ENCODE results near the gene SPRYD3. TPM values are rescaled to one million over a fixed set of nuclear protein-coding genes. Genes with fewer than 3 reads are reported as not detected.

The SPRYD3 gene
- total and polyA plus RNA-seq, 2 of the 4 experiments (the other 2 are of a cell fraction) = 25.6 to 27.8 TPM

DNA sequence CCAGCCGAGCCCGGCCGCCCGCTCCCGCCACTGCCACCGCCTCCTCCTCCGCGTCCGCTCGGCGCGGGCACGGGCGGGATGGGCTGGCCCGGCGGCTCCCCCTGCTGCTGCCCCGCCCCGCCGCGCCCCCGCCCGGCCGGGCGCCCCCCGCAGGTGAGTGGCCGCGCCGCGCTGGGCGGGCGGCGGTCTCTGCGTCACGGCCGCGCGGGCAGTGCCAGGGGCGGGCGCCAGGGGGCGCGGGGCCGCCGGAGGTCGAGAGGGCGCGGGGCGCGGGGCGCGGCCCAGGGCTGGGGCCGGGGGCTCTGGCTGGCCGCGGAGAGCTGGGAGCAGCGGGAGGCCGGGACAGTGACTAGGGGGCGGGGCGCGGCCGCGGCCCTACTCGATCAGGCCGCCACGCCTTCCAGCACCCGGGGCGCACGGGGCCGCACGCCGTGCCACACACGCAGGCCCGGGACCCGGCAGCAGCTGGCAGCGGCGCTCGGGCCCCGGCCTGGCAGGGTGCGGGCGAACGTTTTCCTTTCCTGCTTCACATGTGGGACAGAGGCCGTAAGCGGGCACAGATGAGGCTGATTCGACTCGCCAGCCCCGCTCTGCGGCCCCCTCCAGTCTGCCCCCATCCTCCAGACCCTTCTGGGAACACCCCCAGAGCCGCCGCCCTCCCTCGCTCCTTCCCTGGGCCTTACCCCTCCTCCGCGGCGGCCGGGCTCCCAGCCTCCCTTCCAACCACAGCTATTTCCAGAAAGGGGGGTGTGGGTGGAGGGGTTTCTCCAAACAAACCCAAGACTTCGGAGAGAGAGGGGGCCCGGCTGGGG is 31.8 kb downstream of the SPRYD3 start:
- BruUV-seq (replicated peaks) = no TSS peak
- H2AFZ ChIP-seq (replicated peaks; ENCODE audit: low read length, poor library complexity) = peak overlapping the region; percentile 90
- H3K9me3 ChIP-seq (ENCODE audit: control insufficient read depth, insufficient read depth, low read length) = no peaks in the 10 kb centered on the region
- ATAC-seq (ENCODE audit: low read depth) (peak; percentile 41), DNase-seq (peak; percentile 69)
- TF ChIP-seq RAD21 (IDR thresholded peaks at IDR 0.05; ENCODE audit: low read length) (no peak), BHLHE40 (IDR thresholded peaks at IDR 0.05; ENCODE audit: low read depth, low read length) (peak; percentile 70; the same call in 1 of the 2 replicates), MAFK (IDR thresholded peaks at IDR 0.05; ENCODE audit: low read depth, low read length) (no peak), MAZ (IDR thresholded peaks at IDR 0.05; ENCODE audit: borderline replicate concordance, low read depth, low read length) (peak; percentile 90; the same call in 1 of the 2 replicates), MXI1 (IDR thresholded peaks at IDR 0.05; ENCODE audit: borderline replicate concordance, low read depth, low read length) (peak; percentile 83), CEBPB (IDR thresholded peaks at IDR 0.05; ENCODE audit: low read depth, low read length) (no peak)
- TF ChIP-seq, protein P1, sequence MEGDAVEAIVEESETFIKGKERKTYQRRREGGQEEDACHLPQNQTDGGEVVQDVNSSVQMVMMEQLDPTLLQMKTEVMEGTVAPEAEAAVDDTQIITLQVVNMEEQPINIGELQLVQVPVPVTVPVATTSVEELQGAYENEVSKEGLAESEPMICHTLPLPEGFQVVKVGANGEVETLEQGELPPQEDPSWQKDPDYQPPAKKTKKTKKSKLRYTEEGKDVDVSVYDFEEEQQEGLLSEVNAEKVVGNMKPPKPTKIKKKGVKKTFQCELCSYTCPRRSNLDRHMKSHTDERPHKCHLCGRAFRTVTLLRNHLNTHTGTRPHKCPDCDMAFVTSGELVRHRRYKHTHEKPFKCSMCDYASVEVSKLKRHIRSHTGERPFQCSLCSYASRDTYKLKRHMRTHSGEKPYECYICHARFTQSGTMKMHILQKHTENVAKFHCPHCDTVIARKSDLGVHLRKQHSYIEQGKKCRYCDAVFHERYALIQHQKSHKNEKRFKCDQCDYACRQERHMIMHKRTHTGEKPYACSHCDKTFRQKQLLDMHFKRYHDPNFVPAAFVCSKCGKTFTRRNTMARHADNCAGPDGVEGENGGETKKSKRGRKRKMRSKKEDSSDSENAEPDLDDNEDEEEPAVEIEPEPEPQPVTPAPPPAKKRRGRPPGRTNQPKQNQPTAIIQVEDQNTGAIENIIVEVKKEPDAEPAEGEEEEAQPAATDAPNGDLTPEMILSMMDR (conservative IDR thresholded peaks at IDR 0.05; ENCODE audit: low read depth, low read length) = peak; percentile 41
- TF ChIP-seq, protein P2, sequence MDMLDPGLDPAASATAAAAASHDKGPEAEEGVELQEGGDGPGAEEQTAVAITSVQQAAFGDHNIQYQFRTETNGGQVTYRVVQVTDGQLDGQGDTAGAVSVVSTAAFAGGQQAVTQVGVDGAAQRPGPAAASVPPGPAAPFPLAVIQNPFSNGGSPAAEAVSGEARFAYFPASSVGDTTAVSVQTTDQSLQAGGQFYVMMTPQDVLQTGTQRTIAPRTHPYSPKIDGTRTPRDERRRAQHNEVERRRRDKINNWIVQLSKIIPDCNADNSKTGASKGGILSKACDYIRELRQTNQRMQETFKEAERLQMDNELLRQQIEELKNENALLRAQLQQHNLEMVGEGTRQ (IDR thresholded peaks at IDR 0.05; ENCODE audit: low read depth, low read length) = no peak
- TF ChIP-seq, protein P3, sequence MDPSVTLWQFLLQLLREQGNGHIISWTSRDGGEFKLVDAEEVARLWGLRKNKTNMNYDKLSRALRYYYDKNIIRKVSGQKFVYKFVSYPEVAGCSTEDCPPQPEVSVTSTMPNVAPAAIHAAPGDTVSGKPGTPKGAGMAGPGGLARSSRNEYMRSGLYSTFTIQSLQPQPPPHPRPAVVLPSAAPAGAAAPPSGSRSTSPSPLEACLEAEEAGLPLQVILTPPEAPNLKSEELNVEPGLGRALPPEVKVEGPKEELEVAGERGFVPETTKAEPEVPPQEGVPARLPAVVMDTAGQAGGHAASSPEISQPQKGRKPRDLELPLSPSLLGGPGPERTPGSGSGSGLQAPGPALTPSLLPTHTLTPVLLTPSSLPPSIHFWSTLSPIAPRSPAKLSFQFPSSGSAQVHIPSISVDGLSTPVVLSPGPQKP (IDR thresholded peaks at IDR 0.05; ENCODE audit: borderline replicate concordance, low read depth, low read length) = no peak
- dilution Hi-C loops (cut with HindIII; ENCODE audit: low sequenced_read_pairs, unreplicated experiment) = no loop called here
- no peaks in the 10 kb centered on the region for H3K27me3 ChIP-seq (ENCODE audit: control insufficient read depth, insufficient read depth, low read length)
- peak overlapping the region; percentile 100 for H2AK5ac ChIP-seq (ENCODE audit: low read depth, low read length)
- ChIA-PET CTCF (interaction anchor here (0.7 to 2.4 kb wide), 4 partner anchors 8 to 52 kb away, joined by 3 to 6 read pairs (median 4); no protein-coding TSS in a partner anchor), POLR2A (ENCODE audit: unreplicated experiment) (interaction anchor here (0.6 to 2.1 kb wide), 4 partner anchors 23 to 129 kb away, joined by 3 to 7 read pairs (median 4); partner anchors contain the start of gene SPRYD3)
- whole genome bisulfite sequencing, 2 experiments (ENCODE audit: extremely low coverage in 2 of 2, insufficient read length in 1 of 2) = 0% methylated on average over 22 of the region's 94 CpGs; no CpG with 5 or more reads in 1 of the 2 experiments
- intact Hi-C loops (cut with micrococcal nuclease) = no loop called here
- H2BK5ac ChIP-seq (ENCODE audit: low read depth, low read length, poor library complexity, severe bottlenecking) = peak overlapping the region; percentile 99
- H3K56ac ChIP-seq (ENCODE audit: extremely low read depth, insufficient read depth, low read length) = peak overlapping the region; percentile 80
- peaks cover 15 to 75% of the 10 kb centered on the region in 2 experiments; a peak in 3 of 4 replicates for H3K79me1 ChIP-seq (ENCODE audit: low read depth in 1 of 2, low read length in 2 of 2)
- H4K91ac ChIP-seq (ENCODE audit: insufficient read depth, low read depth, low read length) = peak overlapping the region; percentile 99
- in situ Hi-C loops (cut with MboI; ENCODE audit: low sequenced_read_pairs) = no loop called here
- H2AK9ac ChIP-seq (replicated peaks; ENCODE audit: low read depth, low read length, poor library complexity) = peak overlapping the region; percentile 100
- peak overlapping the region; percentile 87 for H3K23ac ChIP-seq (ENCODE audit: low read depth, low read length)
- peak overlapping the region; percentile 87 for H3K9ac ChIP-seq (ENCODE audit: low read depth, low read length)
- peak overlapping the region; percentile 93 for H2BK20ac ChIP-seq (ENCODE audit: low read depth, low read length)
- peak overlapping the region; percentile 99 for H2BK120ac ChIP-seq (ENCODE audit: low read depth, low read length)
- peaks cover 12% of the 10 kb centered on the region for H3K36me3 ChIP-seq (ENCODE audit: control insufficient read depth, insufficient read depth, low read length)
- peaks cover 28% of the 10 kb centered on the region for H3K9me1 ChIP-seq (ENCODE audit: insufficient read depth, low read length)
- peaks cover 41% of the 10 kb centered on the region for H3K4me1 ChIP-seq (ENCODE audit: control insufficient read depth, insufficient read depth, low read length)
- H3K27ac ChIP-seq (ENCODE audit: insufficient read depth, low read length) = peak overlapping the region; percentile 99
- peak overlapping the region; percentile 97; the same call in 2 of the 3 replicates for H2BK15ac ChIP-seq (ENCODE audit: low read depth, low read length)
- peaks cover 22% of the 10 kb centered on the region for H4K20me1 ChIP-seq (ENCODE audit: insufficient read depth, low read length)
- H3K4ac ChIP-seq (ENCODE audit: low read depth, low read length) = peak overlapping the region; percentile 100
- H3K4me2 ChIP-seq (ENCODE audit: low read depth, low read length) = peak overlapping the region; percentile 67
- peak overlapping the region; percentile 98; the same call in 1 of the 2 replicates for H3K14ac ChIP-seq (replicated peaks; ENCODE audit: low read depth, low read length)
- peak overlapping the region; percentile 96; the same call in 1 of the 2 replicates for H3K18ac ChIP-seq (ENCODE audit: low read depth, low read length)
- peak overlapping the region; percentile 98 for H4K5ac ChIP-seq (ENCODE audit: low read depth, low read length)
- H3K4me3 ChIP-seq (ENCODE audit: insufficient read depth, low read depth, low read length) = peak overlapping the region; percentile 64
- peak overlapping the region; percentile 84 to 89; a peak in 3 of 4 replicates for H4K8ac ChIP-seq (ENCODE audit: low read depth in 2 of 2, low read length in 2 of 2)

Data from IMR-90 (cell line).